Adrenal gland (tissue), 12 donors: ENCODE data around the gene HES5. TPM values are rescaled to one million over a fixed set of nuclear protein-coding genes. Genes with fewer than 3 reads are reported as not detected.

Experiments
- DNase-seq, 7 donors: peaks; one replicate each; pipeline ENCODE4 v3.0.0-alpha.2; 2019 to 2020
- H3K27ac ChIP-seq, 5 donors: fragments of 200-600 bp; sonication (generic) in 4 of 5; 1 replicate in 3 of 5; 2 replicates in 2 of 5; pipeline versions ENCODE4 v1.5.1 to v1.8.0; 2016 to 2020; ENCODE audit warnings: mild to moderate bottlenecking in 1 of 5
- H3K27me3 ChIP-seq: fragments of 200-600 bp; 2 replicates; pipeline ENCODE4 v1.8.0; 2021
- H3K36me3 ChIP-seq, 2 donors: fragments of 200-600 bp; replicated peaks in 1 of 2; 1 replicate in 1 of 2; 2 replicates in 1 of 2; pipeline versions ENCODE4 v1.5.1 to v1.8.0; 2018 to 2022
- H3K4me1 ChIP-seq, 2 donors: fragments of 200-600 bp; replicated peaks in 1 of 2; 1 replicate in 1 of 2; 2 replicates in 1 of 2; pipeline versions ENCODE4 v1.5.1 to v1.8.0; 2018 to 2021
- H3K4me3 ChIP-seq, 4 donors: fragments of 200-600 bp; sonication (generic) in 3 of 4; one replicate each; pipeline ENCODE4 v1.5.1; 2016 to 2018
- H3K9me3 ChIP-seq, 3 donors: fragments of 200-600 bp; sonication (generic) in 1 of 3; replicated peaks in 1 of 3; 1 replicate in 2 of 3; 2 replicates in 1 of 3; pipeline versions ENCODE4 v1.5.1 to v1.8.0; 2016 to 2021
- CTCF ChIP-seq, 6 experiments: fragments of 450-650 bp in 4 of 6; fragments of 200-600 bp in 2 of 6; sonication (generic) in 1 of 6; IDR thresholded peaks; 1 replicate in 5 of 6; 2 replicates in 1 of 6; pipeline versions ENCODE4 v1.5.1 to v1.8.0; 2016 to 2021; ENCODE audit warnings: antibody characterized with exemption in 6 of 6, mild to moderate bottlenecking in 2 of 6, moderate library complexity in 1 of 6
- POLR2A ChIP-seq, 2 donors: fragments of 450-650 bp; IDR thresholded peaks; one replicate each; pipeline ENCODE4 v1.6.1; 2017; ENCODE audit warnings: antibody characterized with exemption in 2 of 2, mild to moderate bottlenecking in 2 of 2, moderate library complexity in 1 of 2
- WGBS, 4 donors: extraction: QIAGEN DNeasy Blood & Tissue Kit in 2 of 4; methylation state at CpG; one replicate each; pipeline versions ENCODE4 v1.1.5 to v1.1.7; 2013 to 2017; 5-methylcytosine and 5-hydroxymethylcytosine counted together
- intact Hi-C, 2 donors: fragments of 100-400 bp; cut with DNase I; formaldehyde crosslinking; loops; one replicate each; pipeline versions ENCODE4 v1.14.1 to v1.15.0; 2022 to 2023
- polyA plus RNA-seq, 3 donors: library from polyadenylated mRNA; stranded (reverse); fragments of 200-250 nt in 2 of 3; fragments of 350-450 nt in 1 of 3; fragmentation: Illumina TruSeq in 1 of 3; extraction: RNeasy Lipid Tissue Mini Kit (QIAGEN cat#74804) in 1 of 3; gene quantifications; one replicate each; pipeline ENCODE4 v1.2.3, GENCODE V29; 2013 to 2014
- total RNA-seq, 9 donors: library from RNA; depleted of rRNA in 4 of 9; stranded (reverse); fragments of >200 nt in 4 of 9; fragments of 120-200 nt in 1 of 9; fragmentation: NEBNext Ultra II Directional in 1 of 9; extraction: Animal tissue kit (Norgen Biotek cat#: 25700) in 1 of 9; gene quantifications; one replicate each; pipeline versions ENCODE4 v1.1.0 to v1.2.4, GENCODE V29; 2013 to 2023
- donor health status: healthy with polysubstance abuse.
- donor health status: Bipolar disorder and iron deficiency.
- donor health status: DM: yes; HTN: yes; CAD: no.
- donor health status: DM: no; HTN: no; CAD: no.
- donor health status: DM: no; HTN: no; CAD: no.
- donor health status: DM: yes; HTN: yes; CAD: no.

HES5 gene
- total and polyA plus RNA-seq, 12 donors = 0.28 TPM; not detected in 11

DNA sequence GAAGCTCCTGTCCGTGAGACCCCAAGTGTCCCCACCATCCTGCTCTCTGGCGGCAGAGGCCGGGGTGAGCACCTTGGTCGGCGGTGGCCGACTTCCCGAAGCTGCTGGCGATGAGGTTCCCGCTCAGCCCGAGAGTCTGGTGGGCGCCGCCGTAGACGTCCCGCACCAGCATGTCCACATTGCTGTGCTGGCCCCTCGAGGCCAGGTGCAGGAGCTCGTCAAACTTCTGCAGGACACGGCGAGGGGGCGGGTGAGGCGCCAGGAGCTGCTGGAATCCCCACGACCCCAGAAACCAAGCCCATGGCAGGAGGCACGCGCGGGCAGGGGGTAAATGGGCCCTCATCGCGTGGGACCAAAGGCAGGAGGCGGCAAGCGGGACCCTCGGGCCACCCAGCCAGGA, 10.3 kb downstream of the HES5 start:
- no peak overlapping the region for H3K4me3 ChIP-seq
- H3K27ac ChIP-seq = no peak overlapping the region
- intact Hi-C loops = no loop called here
- no peak for TF ChIP-seq POLR2A (IDR thresholded peaks at IDR 0.05)
- H3K4me1 ChIP-seq = peaks cover 5 to 17% of the 10 kb centered on the region in 2 donors
- 93 to 95% (median 94%) methylated on average over 12 to 30 of the region's 30 CpGs for WGBS, 4 donors
- H3K9me3 ChIP-seq = no peaks in the 10 kb centered on the region
- no peaks in the 10 kb centered on the region for H3K27me3 ChIP-seq
- H3K36me3 ChIP-seq = peaks cover 0 to 69% of the 10 kb centered on the region in 2 donors
- no peak for DNase-seq

DNA sequence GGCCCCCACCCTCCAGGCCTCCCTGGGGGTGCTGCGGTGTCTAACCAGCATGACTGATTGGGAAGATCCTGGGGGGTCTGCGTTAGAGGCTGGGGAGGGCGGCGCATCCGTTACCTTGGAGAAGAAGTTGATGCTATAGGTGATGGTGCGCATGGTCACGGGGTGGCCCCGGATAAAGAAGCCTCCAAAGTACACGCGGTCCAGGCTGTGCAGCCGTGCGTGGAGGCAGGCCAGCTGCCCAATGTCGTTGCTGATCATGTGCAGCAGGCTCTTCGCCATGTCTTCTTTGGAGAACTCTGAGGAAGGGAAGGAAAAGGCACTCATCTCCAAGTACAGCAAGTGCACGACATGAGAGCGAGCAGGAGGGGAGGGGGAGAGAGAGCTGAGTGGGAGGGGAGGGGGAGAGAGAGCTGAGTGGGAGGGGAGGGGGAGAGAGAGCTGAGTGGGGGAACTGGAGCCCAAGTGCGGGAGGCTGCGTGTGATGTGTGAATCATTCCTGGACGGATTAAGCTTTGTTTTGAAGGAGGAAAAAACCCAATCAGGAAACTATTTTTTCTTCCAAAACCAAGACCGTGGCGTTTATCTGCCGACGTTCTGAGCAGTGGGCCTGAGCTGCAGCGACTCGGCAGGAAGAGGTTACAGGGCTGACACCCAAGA, 10.9 kb downstream of the HES5 start:
- 85 to 91% (median 87%) methylated on average over 20 to 25 of the region's 25 CpGs for WGBS, 4 donors
- Histone ChIP-seq H3K9me3 (no peaks in the 10 kb centered on the region), H3K27me3 (no peaks in the 10 kb centered on the region), H3K27ac (no peak overlapping the region), H3K36me3 (peaks cover 0 to 72% of the 10 kb centered on the region in 2 donors), H3K4me1 (peaks cover 0 to 11% of the 10 kb centered on the region in 2 donors), H3K4me3 (no peak overlapping the region)
- TF ChIP-seq CTCF (IDR thresholded peaks at IDR 0.05) (no peak), POLR2A (IDR thresholded peaks at IDR 0.05) (no peak)
- intact Hi-C loops = no loop called here
- DNase-seq = no peak

DNA sequence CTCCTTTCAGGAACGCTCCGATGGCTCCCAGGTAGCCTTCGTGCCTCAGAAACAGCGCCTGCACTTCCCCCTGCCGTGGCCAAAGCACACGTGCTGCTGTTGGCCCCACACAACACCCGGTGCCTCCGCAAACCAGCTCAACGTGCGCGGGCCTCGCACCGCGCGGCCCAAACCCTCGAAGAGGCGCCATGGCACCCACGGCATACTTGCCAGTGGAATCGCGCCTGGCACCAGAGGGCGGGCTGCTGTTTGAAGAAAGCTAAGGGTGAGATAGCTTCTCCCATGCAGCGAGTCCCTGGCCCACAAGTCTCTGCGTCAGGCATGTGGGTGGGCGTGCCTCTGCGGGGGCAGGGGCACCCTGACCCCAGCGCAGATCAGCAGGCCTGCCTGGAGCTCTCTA, 11.5 kb downstream of the HES5 start:
- no peak for TF ChIP-seq POLR2A (IDR thresholded peaks at IDR 0.05)
- no peak for TF ChIP-seq CTCF (IDR thresholded peaks at IDR 0.05)
- Histone ChIP-seq H3K36me3 (peaks cover 0 to 78% of the 10 kb centered on the region in 2 donors), H3K9me3 (no peaks in the 10 kb centered on the region), H3K4me3 (no peak overlapping the region), H3K27me3 (no peaks in the 10 kb centered on the region), H3K27ac (no peak overlapping the region), H3K4me1 (peaks cover 0 to 5% of the 10 kb centered on the region in 2 donors)
- intact Hi-C loops = no loop called here
- 91 to 95% (median 94%) methylated on average over 16 to 26 of the region's 26 CpGs for WGBS, 4 donors
- DNase-seq = no peak

- intact Hi-C loops = no loop called here
- peaks cover 0 to 84% of the 10 kb centered on the region in 2 donors for H3K36me3 ChIP-seq
These were observed 12.1 kb downstream of the HES5 start for GRCh38 chr1:2517966-2518365.

More at GRCh38 chr1:2517966-2518365, 12.1 kb downstream of the HES5 start:
- no peak for DNase-seq
- Histone ChIP-seq H3K4me1 (peaks cover 0 to under 1% of the 10 kb centered on the region in 2 donors), H3K4me3 (no peak overlapping the region), H3K27ac (no peak overlapping the region), H3K9me3 (no peaks in the 10 kb centered on the region), H3K27me3 (no peaks in the 10 kb centered on the region)
- WGBS, 4 donors = 95 to 97% (median 96%) methylated on average over 17 of the region's 17 CpGs
- no peak for TF ChIP-seq POLR2A (IDR thresholded peaks at IDR 0.05)
- no peak for TF ChIP-seq CTCF (IDR thresholded peaks at IDR 0.05)
